Measurements from ENCODE around the gene FNDC3A. TPM values are rescaled to one million over a fixed set of nuclear protein-coding genes. Genes with fewer than 3 reads are reported as not detected.

FNDC3A gene
- total RNA-seq, 1 donor from 2014 or later: 39.4 TPM

DNA sequence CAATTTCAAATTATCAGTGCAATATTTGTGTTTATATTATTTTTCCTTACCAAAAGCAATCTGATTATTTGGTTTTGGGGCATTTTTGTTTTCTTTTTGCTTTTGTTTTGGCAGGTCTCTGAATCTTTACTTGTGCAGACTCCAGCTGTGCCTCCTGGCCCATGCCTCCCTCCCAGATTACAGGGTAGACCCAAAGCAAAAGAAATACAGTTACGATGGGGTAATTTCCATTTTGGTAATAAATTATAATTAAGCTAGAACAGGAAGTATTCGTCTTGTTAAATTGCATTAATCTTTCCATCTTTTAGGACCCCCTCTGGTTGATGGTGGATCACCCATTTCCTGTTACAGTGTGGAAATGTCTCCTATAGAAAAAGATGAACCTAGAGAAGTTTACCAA is 215.2 kb downstream of the FNDC3A start:
- TF ChIP-seq, protein P1, sequence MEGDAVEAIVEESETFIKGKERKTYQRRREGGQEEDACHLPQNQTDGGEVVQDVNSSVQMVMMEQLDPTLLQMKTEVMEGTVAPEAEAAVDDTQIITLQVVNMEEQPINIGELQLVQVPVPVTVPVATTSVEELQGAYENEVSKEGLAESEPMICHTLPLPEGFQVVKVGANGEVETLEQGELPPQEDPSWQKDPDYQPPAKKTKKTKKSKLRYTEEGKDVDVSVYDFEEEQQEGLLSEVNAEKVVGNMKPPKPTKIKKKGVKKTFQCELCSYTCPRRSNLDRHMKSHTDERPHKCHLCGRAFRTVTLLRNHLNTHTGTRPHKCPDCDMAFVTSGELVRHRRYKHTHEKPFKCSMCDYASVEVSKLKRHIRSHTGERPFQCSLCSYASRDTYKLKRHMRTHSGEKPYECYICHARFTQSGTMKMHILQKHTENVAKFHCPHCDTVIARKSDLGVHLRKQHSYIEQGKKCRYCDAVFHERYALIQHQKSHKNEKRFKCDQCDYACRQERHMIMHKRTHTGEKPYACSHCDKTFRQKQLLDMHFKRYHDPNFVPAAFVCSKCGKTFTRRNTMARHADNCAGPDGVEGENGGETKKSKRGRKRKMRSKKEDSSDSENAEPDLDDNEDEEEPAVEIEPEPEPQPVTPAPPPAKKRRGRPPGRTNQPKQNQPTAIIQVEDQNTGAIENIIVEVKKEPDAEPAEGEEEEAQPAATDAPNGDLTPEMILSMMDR (IDR thresholded peaks at IDR 0.05; ENCODE audit: unreplicated experiment): no peak
- H3K9me3 Mint-ChIP-seq (ENCODE audit: unreplicated experiment): no peaks in the 10 kb centered on the region
- H3K4me1 Mint-ChIP-seq (ENCODE audit: unreplicated experiment): no peaks in the 10 kb centered on the region
- H3K27ac Mint-ChIP-seq (ENCODE audit: unreplicated experiment): no peak overlapping the region
- peaks cover 2% of the 10 kb centered on the region for H3K27me3 Mint-ChIP-seq (ENCODE audit: unreplicated experiment)
- DNase-seq (ENCODE audit: low spot score): no peak
- H3K36me3 Mint-ChIP-seq (ENCODE audit: low read depth, unreplicated experiment): peaks cover 18% of the 10 kb centered on the region
- no peak overlapping the region for H3K4me3 Mint-ChIP-seq (ENCODE audit: unreplicated experiment)

DNA sequence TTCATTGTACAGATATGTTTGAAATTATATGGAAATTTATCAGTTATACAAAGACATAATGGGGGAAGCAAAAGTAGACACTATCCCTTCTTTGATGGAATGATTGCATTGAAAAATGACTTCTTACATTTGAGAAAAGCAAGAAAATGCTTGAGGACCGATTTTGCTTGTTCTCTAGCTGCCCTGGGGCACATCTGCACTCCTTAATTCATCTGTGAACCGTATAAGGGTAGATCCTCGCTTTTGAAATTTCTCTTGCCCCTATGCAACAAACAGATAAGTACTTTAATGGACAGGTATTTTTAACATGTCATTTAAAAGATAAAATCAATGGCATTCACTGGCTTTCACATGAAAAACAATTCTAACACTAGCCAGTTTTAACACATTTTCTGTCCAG is 230.9 kb downstream of the FNDC3A start:
- peaks cover 2% of the 10 kb centered on the region for H3K27me3 Mint-ChIP-seq (ENCODE audit: unreplicated experiment)
- DNase-seq (ENCODE audit: low spot score): no peak
- TF ChIP-seq, protein P1 (IDR thresholded peaks at IDR 0.05; ENCODE audit: unreplicated experiment): no peak
- no peak overlapping the region for H3K27ac Mint-ChIP-seq (ENCODE audit: unreplicated experiment)
- peaks cover 21% of the 10 kb centered on the region for H3K36me3 Mint-ChIP-seq (ENCODE audit: low read depth, unreplicated experiment)
- no peaks in the 10 kb centered on the region for H3K4me1 Mint-ChIP-seq (ENCODE audit: unreplicated experiment)
- H3K4me3 Mint-ChIP-seq (ENCODE audit: unreplicated experiment): no peak overlapping the region
- no peaks in the 10 kb centered on the region for H3K9me3 Mint-ChIP-seq (ENCODE audit: unreplicated experiment)

DNA sequence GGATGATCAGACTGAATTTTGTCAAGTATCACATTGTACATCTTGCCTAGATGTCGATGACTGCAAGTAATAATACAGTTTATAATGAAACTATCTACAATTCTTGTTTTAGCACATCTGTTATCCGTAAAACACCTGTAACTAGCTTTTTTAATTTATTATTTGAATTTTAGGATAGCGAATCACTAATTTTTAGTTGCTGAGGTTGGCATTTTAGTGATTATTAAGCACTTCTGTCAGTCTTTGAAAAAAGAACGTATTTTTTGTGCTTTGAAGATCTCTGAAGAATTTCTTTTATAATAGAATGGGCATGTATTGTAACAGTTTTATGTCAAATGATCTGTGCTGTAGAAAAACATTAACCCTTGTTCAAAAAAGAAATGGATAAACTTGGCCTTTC is 232.9 kb downstream of the FNDC3A start:
- no peak for DNase-seq (ENCODE audit: low spot score)
- H3K36me3 Mint-ChIP-seq (ENCODE audit: low read depth, unreplicated experiment): peaks cover 18% of the 10 kb centered on the region
- no peak overlapping the region for H3K27ac Mint-ChIP-seq (ENCODE audit: unreplicated experiment)
- TF ChIP-seq, protein P1 (IDR thresholded peaks at IDR 0.05; ENCODE audit: unreplicated experiment): no peak
- H3K4me1 Mint-ChIP-seq (ENCODE audit: unreplicated experiment): no peaks in the 10 kb centered on the region
- no peaks in the 10 kb centered on the region for H3K9me3 Mint-ChIP-seq (ENCODE audit: unreplicated experiment)
- H3K27me3 Mint-ChIP-seq (ENCODE audit: unreplicated experiment): peaks cover 2% of the 10 kb centered on the region
- no peak overlapping the region for H3K4me3 Mint-ChIP-seq (ENCODE audit: unreplicated experiment)

DNA sequence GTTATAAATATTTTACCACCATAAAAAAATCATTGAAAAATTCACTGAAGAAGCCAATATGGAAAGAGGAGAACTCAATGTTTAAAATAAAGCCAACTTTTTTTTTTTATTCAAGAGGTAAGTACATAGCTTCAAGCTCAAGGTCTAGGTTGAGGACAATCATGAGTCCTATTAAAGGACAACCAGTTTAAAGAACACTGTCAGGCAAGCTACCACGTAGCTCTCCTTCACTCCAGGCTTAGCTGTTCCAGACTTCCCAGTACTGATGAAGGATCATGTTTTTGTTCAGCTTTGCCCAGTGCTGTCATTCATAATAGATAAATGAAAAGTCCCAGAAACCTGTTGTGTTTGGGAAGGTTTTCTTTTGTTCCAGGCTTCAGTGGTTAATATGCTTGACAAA is 234.4 kb downstream of the FNDC3A start:
- H3K9me3 Mint-ChIP-seq (ENCODE audit: unreplicated experiment): no peaks in the 10 kb centered on the region
- peaks cover 2% of the 10 kb centered on the region for H3K27me3 Mint-ChIP-seq (ENCODE audit: unreplicated experiment)
- H3K27ac Mint-ChIP-seq (ENCODE audit: unreplicated experiment): no peak overlapping the region
- no peak overlapping the region for H3K4me3 Mint-ChIP-seq (ENCODE audit: unreplicated experiment)
- H3K36me3 Mint-ChIP-seq (ENCODE audit: low read depth, unreplicated experiment): peaks cover 12% of the 10 kb centered on the region
- DNase-seq (ENCODE audit: low spot score): no peak
- TF ChIP-seq, protein P1 (IDR thresholded peaks at IDR 0.05; ENCODE audit: unreplicated experiment): no peak
- peaks cover 5% of the 10 kb centered on the region for H3K4me1 Mint-ChIP-seq (ENCODE audit: unreplicated experiment)

DNA sequence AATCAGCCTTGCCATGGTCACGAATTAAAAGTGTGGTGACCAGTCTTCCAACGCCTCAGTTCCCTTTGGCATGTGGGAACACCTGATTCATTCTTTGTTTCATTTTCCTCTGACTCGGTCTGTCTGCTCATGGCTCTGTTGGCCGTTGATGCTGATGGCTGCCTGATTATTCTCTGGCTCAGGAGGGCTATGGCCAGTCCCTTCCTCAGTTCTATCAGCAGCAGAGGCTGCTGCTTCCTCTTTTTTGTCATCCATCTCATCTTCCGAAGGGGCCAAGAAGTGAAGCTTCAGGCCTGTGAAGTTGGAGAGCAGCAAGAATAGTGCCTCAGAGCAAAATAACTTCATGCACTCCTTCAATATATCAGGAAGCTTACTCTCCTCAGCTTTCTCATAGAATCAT is 235.0 kb downstream of the FNDC3A start:
- no peak for DNase-seq (ENCODE audit: low spot score)
- H3K27me3 Mint-ChIP-seq (ENCODE audit: unreplicated experiment): peaks cover 2% of the 10 kb centered on the region

More for the DNA sequence above, 235.0 kb downstream of the FNDC3A start:
- H3K4me1 Mint-ChIP-seq (ENCODE audit: unreplicated experiment): peaks cover 7% of the 10 kb centered on the region
- H3K36me3 Mint-ChIP-seq (ENCODE audit: low read depth, unreplicated experiment): peaks cover 12% of the 10 kb centered on the region
- no peak overlapping the region for H3K4me3 Mint-ChIP-seq (ENCODE audit: unreplicated experiment)
- no peak overlapping the region for H3K27ac Mint-ChIP-seq (ENCODE audit: unreplicated experiment)
- TF ChIP-seq, protein P1 (IDR thresholded peaks at IDR 0.05; ENCODE audit: unreplicated experiment): no peak
- H3K9me3 Mint-ChIP-seq (ENCODE audit: unreplicated experiment): no peaks in the 10 kb centered on the region

Measured in endothelial cell (in vitro differentiated cells).